Peyer's patch (tissue), 4 donors: ENCODE measurements around the gene TSN.

Experiments
- POLR2A ChIP-seq, 2 donors: fragments of 450-650 bp; IDR thresholded peaks; one replicate each; pipeline ENCODE4 v1.5.1; 2017; ENCODE audit warnings: antibody characterized with exemption in 2 of 2, mild to moderate bottlenecking in 2 of 2, moderate library complexity in 2 of 2
- TF ChIP-seq, protein P1 (sequence below), 6 experiments: fragments of 450-650 bp in 4 of 6; fragments of 200-600 bp in 2 of 6; sonication (generic) in 1 of 6; IDR thresholded peaks; one replicate each; pipeline ENCODE4 v1.5.1; 2017 to 2019; ENCODE audit warnings: antibody characterized with exemption in 6 of 6, mild to moderate bottlenecking in 3 of 6, moderate library complexity in 1 of 6

DNA sequence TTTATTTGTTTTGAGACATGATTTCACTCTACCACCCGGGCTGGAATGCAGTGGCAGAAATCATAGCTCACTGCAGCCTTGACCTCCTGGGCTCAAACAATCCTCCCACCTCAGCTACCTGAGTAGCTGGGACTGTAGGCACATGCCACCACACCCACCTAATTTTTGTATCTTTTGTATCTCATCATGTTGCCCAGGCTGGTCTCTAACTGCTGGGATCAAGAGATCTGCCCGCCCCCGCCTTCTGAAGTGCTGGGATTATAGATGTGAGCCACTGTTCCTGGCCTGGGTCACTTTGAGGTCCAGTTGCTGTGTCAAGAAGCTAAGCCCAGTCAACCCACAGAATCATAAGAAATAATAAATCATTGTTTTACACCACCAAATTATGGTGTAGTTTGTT is 38.4 kb downstream of the TSN start:
- TF ChIP-seq POLR2A (IDR thresholded peaks at IDR 0.05) = no peak
- TF ChIP-seq, protein P1, sequence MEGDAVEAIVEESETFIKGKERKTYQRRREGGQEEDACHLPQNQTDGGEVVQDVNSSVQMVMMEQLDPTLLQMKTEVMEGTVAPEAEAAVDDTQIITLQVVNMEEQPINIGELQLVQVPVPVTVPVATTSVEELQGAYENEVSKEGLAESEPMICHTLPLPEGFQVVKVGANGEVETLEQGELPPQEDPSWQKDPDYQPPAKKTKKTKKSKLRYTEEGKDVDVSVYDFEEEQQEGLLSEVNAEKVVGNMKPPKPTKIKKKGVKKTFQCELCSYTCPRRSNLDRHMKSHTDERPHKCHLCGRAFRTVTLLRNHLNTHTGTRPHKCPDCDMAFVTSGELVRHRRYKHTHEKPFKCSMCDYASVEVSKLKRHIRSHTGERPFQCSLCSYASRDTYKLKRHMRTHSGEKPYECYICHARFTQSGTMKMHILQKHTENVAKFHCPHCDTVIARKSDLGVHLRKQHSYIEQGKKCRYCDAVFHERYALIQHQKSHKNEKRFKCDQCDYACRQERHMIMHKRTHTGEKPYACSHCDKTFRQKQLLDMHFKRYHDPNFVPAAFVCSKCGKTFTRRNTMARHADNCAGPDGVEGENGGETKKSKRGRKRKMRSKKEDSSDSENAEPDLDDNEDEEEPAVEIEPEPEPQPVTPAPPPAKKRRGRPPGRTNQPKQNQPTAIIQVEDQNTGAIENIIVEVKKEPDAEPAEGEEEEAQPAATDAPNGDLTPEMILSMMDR (IDR thresholded peaks at IDR 0.05) = no peak
